SK-N-SH (cell line): ENCODE measurements around the gene JAML.

ENCODE experiments used
- CTCF ChIP-seq: fragments of 200-600 bp; sonication (generic); IDR thresholded peaks from 2 replicates; pipeline ENCODE4 v1.6.1; 2017; ENCODE audit warnings: antibody characterized with exemption, mild to moderate bottlenecking, moderate library complexity
- EZH2phosphoT487 ChIP-seq: fragments of 200-600 bp; sonication (generic); IDR thresholded peaks from 2 replicates; pipeline ENCODE4 v1.6.1; 2017; ENCODE audit warnings: low read depth, mixed run types, mild to moderate bottlenecking, antibody characterized with exemption, moderate library complexity, borderline replicate concordance
- FOXJ3 ChIP-seq: sonication (generic); formaldehyde crosslinking; IDR thresholded peaks from 2 replicates; pipeline ENCODE4 v1.5.1; 2020; ENCODE audit warnings: mild to moderate bottlenecking, missing genetic modification reagents
- MAX ChIP-seq: IDR thresholded peaks from 2 replicates; pipeline ENCODE4 v1.4.0; 2012; ENCODE audit warnings: low read depth
- NFIC ChIP-seq: IDR thresholded peaks from 2 replicates; pipeline ENCODE4 v1.4.0; 2012; ENCODE audit warnings: borderline replicate concordance
- PBX3 ChIP-seq: IDR thresholded peaks from 2 replicates; pipeline ENCODE4; 2012
- POLR2AphosphoS5 ChIP-seq: IDR thresholded peaks from 2 replicates; pipeline ENCODE4 v1.6.1; 2012; ENCODE audit warnings: low read depth, low read length
- REST ChIP-seq: IDR thresholded peaks from 2 replicates; pipeline ENCODE4 v1.6.1; 2012; ENCODE audit warnings: mild to moderate bottlenecking, low read depth, low read length, moderate library complexity
- USF2 ChIP-seq: fragments of 150-350 bp; IDR thresholded peaks from 2 replicates; pipeline ENCODE4 v1.6.1; 2017; ENCODE audit warnings: antibody characterized with exemption, low read length, low read depth, borderline replicate concordance
- YY1 ChIP-seq: IDR thresholded peaks from 2 replicates; pipeline ENCODE4 v1.4.0; 2012; ENCODE audit warnings: low read depth, mild to moderate bottlenecking

- TF ChIP-seq FOXJ3 (CRISPR knock-in tag) (no peak), CTCF (no peak), USF2 (no peak), MAX (no peak), EZH2phosphoT487 (no peak), POLR2AphosphoS5 (no peak), REST (no peak), PBX3 (no peak), NFIC (no peak), YY1 (no peak)
These were observed 52.5 kb downstream of the JAML start for GRCh38 chr11:118172356-118172755.
